Astrocyte of the cerebellum (primary cell): ENCODE results near the gene NOSIP.

Source experiments
- DNase-seq: peaks from one replicate; pipeline ENCODE4 v3.0.0-alpha.2; 2011; ENCODE audit warnings: low read depth
- H3K4me3 ChIP-seq: 2 replicates; pipeline ENCODE4 v1.5.1; 2011; ENCODE audit warnings: mild to moderate bottlenecking, low read depth, low read length, moderate library complexity
- CTCF ChIP-seq: IDR thresholded peaks from 2 replicates; pipeline ENCODE4 v1.5.1; 2012; ENCODE audit warnings: low read length, low read depth, moderate library complexity, mild to moderate bottlenecking; ENCODE audit errors: missing control alignments
- in situ Hi-C: cut with HindIII; loops from 2 replicates; pipeline ENCODE4 v1.10.0; 2017; ENCODE audit warnings: low sequenced_read_pairs

NOSIP gene

GRCh38 chr19:49565261-49565660 is 15.1 kb downstream of the NOSIP start:
- no peak overlapping the region for H3K4me3 ChIP-seq
- TF ChIP-seq CTCF: no peak
- in situ Hi-C loops: no loop called here
- DNase-seq: no peak

GRCh38 chr19:49564616-49565045 is 15.7 kb downstream of the NOSIP start:
- in situ Hi-C loops: loop anchor here (5.0 kb wide), 1 partner anchor 52 kb away; the partner anchor contains the start of gene FCGRT
- no peak for DNase-seq
- no peak overlapping the region for H3K4me3 ChIP-seq
- TF ChIP-seq CTCF: no peak

GRCh38 chr19:49560358-49560900 is 19.9 kb downstream of the NOSIP start:
- in situ Hi-C loops: loop anchor here (5.0 kb wide), 1 partner anchor 48 kb away; the partner anchor contains the start of gene FCGRT
- TF ChIP-seq CTCF: no peak
- no peak overlapping the region for H3K4me3 ChIP-seq
- DNase-seq: no peak

GRCh38 chr19:49559928-49560327 is 20.4 kb downstream of the NOSIP start:
- DNase-seq: no peak
- in situ Hi-C loops: loop anchor here (5.0 kb wide), 1 partner anchor 48 kb away; the partner anchor contains the start of gene FCGRT
- no peak for TF ChIP-seq CTCF
- H3K4me3 ChIP-seq: no peak overlapping the region

GRCh38 chr19:49559443-49559842 is 20.9 kb downstream of the NOSIP start:
- no peak for TF ChIP-seq CTCF
- H3K4me3 ChIP-seq: no peak overlapping the region
- in situ Hi-C loops: no loop called here
- no peak for DNase-seq

DNA sequence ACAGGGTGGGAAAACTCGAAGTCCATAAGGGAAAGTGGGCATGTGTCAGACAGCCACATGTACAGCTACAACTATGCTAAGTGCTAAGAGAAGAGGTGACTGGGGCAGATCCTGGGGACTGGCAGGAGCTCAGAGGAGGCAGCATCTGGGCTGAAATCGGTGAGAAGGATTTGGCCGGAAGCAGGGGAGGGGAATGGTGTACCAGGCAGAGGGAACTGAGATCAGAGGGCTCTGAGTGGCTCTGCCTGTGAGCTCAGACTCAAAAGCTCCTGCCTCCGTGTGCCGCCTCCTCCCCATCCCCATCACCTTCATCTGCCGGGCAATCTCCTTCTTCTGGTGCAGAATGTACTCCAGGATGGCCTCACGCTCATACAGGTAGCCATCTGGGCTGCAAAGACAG is 21.8 kb downstream of the NOSIP start:
- in situ Hi-C loops: no loop called here
- no peak overlapping the region for H3K4me3 ChIP-seq
- no peak for DNase-seq
- TF ChIP-seq CTCF: no peak
